NCI-H345 (cell line): Measurements from ENCODE around the gene PREP.
"Not testable (repeated sequence)": the region's sequence is repeated elsewhere in the genome, so short reads cannot be mapped to it uniquely, and the experiment has no call there.

Experiments used
- DNase-seq: peaks from one replicate; lab custom pipeline; 2025; lab: John Stamatoyannopoulos, UW

Gene PREP

GRCh38 chr6:105270511-105270910 lies 132.4 kb downstream of the PREP start:
- DNase-seq = no peak

- no peak for DNase-seq
These were observed 133.5 kb downstream of the PREP start for GRCh38 chr6:105269390-105269789.

- no peak for DNase-seq
These were observed 138.9 kb downstream of the PREP start for GRCh38 chr6:105263685-105264610.

GRCh38 chr6:105259913-105260889 lies 142.7 kb downstream of the PREP start:
- DNase-seq = peak; percentile 79

- DNase-seq = no peak
These were observed 144.1 kb downstream of the PREP start for GRCh38 chr6:105258816-105259215.

GRCh38 chr6:105257340-105257739 lies 145.5 kb downstream of the PREP start:
- no peak for DNase-seq

GRCh38 chr6:105256619-105257018 lies 146.3 kb downstream of the PREP start:
- no peak for DNase-seq

GRCh38 chr6:105253787-105254186 lies 149.1 kb downstream of the PREP start:
- no peak for DNase-seq

GRCh38 chr6:105251689-105252088 lies 151.2 kb downstream of the PREP start:
- no peak for DNase-seq

- DNase-seq = no peak
These were observed 152.3 kb downstream of the PREP start for GRCh38 chr6:105250533-105250932.

- DNase-seq = no peak
These were observed 159.4 kb downstream of the PREP start for GRCh38 chr6:105243487-105243886.

GRCh38 chr6:105235155-105235554 lies 167.7 kb downstream of the PREP start:
- no peak for DNase-seq

- DNase-seq = not testable (repeated sequence)
These were observed 171.1 kb downstream of the PREP start for GRCh38 chr6:105231771-105232170.
